ENCODE results near the gene ELAPOR1.
A peak's percentile ranks its signal among the peaks of the same experiment; 100 is the strongest.

ELAPOR1 gene

DNA sequence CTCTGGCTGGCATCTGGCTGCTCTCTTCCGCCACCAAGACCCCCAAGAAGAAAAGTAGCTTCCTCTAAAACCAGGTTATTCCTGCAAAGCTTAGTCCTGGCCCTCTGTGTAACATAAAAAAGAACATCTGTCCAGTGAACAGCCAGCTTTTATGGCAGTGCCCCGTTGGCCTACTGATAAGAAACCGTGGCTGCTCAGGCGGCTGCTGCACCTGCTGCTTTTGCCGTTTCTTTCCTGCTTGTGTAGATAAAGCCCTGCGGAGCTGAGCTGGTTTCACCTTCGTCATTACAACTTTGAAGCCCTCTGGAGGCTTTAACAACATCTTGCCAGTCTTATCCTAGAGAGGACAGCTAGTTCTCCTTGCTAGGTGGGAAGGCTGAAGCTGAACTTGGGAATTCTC, 20.5 kb downstream of the ELAPOR1 start:
- no peak overlapping the region for H3K14ac ChIP-seq (ENCODE audit: low read length)
- no peaks in the 10 kb centered on the region for H3K27me3 ChIP-seq (ENCODE audit: insufficient read depth, low read length)
- no peaks in the 10 kb centered on the region for H3K36me3 ChIP-seq (ENCODE audit: control insufficient read depth in 1 of 2, insufficient read depth in 2 of 2, low read length in 2 of 2)
- no peak overlapping the region for H3K23ac ChIP-seq (ENCODE audit: low read length)
- no peak overlapping the region for H2BK5ac ChIP-seq (ENCODE audit: low read depth, low read length, poor library complexity)
- H3K79me2 ChIP-seq (ENCODE audit: control insufficient read depth, insufficient read depth, low read length, poor library complexity) = no peaks in the 10 kb centered on the region
- H4K8ac ChIP-seq (ENCODE audit: low read depth, low read length) = no peak overlapping the region
- no peak overlapping the region for H4K91ac ChIP-seq (ENCODE audit: low read depth, low read length)
- H3K9me3 ChIP-seq (ENCODE audit: insufficient read depth, low read depth, low read length) = no peaks in the 10 kb centered on the region
- no peak overlapping the region for H3K4me2 ChIP-seq (ENCODE audit: low read length)
- WGBS (ENCODE audit: extremely low coverage, insufficient coverage, insufficient read length) = no CpG with 5 or more reads among the region's 7 CpGs
- no peaks in the 10 kb centered on the region for H3K79me1 ChIP-seq (ENCODE audit: low read length)
- no peak overlapping the region for H4K12ac ChIP-seq (ENCODE audit: low read depth, low read length)
- no peak overlapping the region for H2AFZ ChIP-seq (ENCODE audit: insufficient read depth, low read length, poor library complexity)
- H3K18ac ChIP-seq (ENCODE audit: low read length) = no peak overlapping the region
- H2BK120ac ChIP-seq (ENCODE audit: insufficient read depth, low read length, poor library complexity) = no peak overlapping the region
- H3K4me3 ChIP-seq (ENCODE audit: low read depth, low read length) = no peak overlapping the region
- H3K9ac ChIP-seq (ENCODE audit: low read length) = no peak overlapping the region
- H3K4ac ChIP-seq (ENCODE audit: low read depth, low read length) = no peak overlapping the region
- no peak overlapping the region for H3K27ac ChIP-seq (ENCODE audit: low read depth, low read length)
- no peak overlapping the region for H2BK12ac ChIP-seq (ENCODE audit: low read length)
- H3K4me1 ChIP-seq (ENCODE audit: control insufficient read depth in 1 of 2, insufficient read depth in 2 of 2, low read length in 2 of 2) = peaks cover 4 to 6% of the 10 kb centered on the region in 2 experiments
- no peak overlapping the region for H2AK5ac ChIP-seq (ENCODE audit: low read length)
- no peak for DNase-seq

DNA sequence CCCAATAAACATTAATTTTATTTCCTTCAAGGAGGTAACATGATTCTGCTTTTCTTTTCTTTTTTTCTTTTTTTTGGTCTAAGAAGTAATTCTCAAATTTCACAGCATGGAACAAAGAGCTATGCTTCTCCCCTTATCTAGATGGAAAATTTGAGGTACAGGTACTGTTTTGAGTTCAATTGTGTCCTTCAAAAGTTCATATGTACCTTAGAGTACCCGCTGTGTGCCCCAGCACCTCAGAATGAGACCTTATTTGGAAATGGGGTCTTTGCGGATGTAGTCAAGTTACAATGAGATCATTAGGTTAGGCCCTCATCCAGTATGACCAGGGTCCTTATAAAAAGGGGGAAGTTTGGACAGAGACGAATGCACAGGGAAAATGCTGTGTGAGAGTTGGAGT, 22.0 kb downstream of the ELAPOR1 start:
- H2BK12ac ChIP-seq (ENCODE audit: low read length) = no peak overlapping the region
- no peak overlapping the region for H3K9ac ChIP-seq (ENCODE audit: low read length)
- H3K79me2 ChIP-seq (ENCODE audit: control insufficient read depth, insufficient read depth, low read length, poor library complexity) = no peaks in the 10 kb centered on the region
- no peak overlapping the region for H2BK120ac ChIP-seq (ENCODE audit: insufficient read depth, low read length, poor library complexity)
- no peak overlapping the region for H3K23ac ChIP-seq (ENCODE audit: low read length)
- no peaks in the 10 kb centered on the region for H3K79me1 ChIP-seq (ENCODE audit: low read length)
- no peak overlapping the region for H3K4ac ChIP-seq (ENCODE audit: low read depth, low read length)
- H4K12ac ChIP-seq (ENCODE audit: low read depth, low read length) = no peak overlapping the region
- no peak overlapping the region for H4K8ac ChIP-seq (ENCODE audit: low read depth, low read length)
- H3K4me2 ChIP-seq (ENCODE audit: low read length) = no peak overlapping the region
- no CpG with 5 or more reads among the region's 3 CpGs for WGBS (ENCODE audit: extremely low coverage, insufficient coverage, insufficient read length)
- no peaks in the 10 kb centered on the region for H3K9me3 ChIP-seq (ENCODE audit: insufficient read depth, low read depth, low read length)
- no peak overlapping the region for H4K91ac ChIP-seq (ENCODE audit: low read depth, low read length)
- DNase-seq = no peak
- H2AK5ac ChIP-seq (ENCODE audit: low read length) = no peak overlapping the region
- no peak overlapping the region for H2BK5ac ChIP-seq (ENCODE audit: low read depth, low read length, poor library complexity)
- peaks cover 4 to 6% of the 10 kb centered on the region in 2 experiments for H3K4me1 ChIP-seq (ENCODE audit: control insufficient read depth in 1 of 2, insufficient read depth in 2 of 2, low read length in 2 of 2)
- no peak overlapping the region for H3K27ac ChIP-seq (ENCODE audit: low read depth, low read length)
- no peaks in the 10 kb centered on the region for H3K36me3 ChIP-seq (ENCODE audit: control insufficient read depth in 1 of 2, insufficient read depth in 2 of 2, low read length in 2 of 2)
- no peak overlapping the region for H3K4me3 ChIP-seq (ENCODE audit: low read depth, low read length)
- H3K14ac ChIP-seq (ENCODE audit: low read length) = no peak overlapping the region
- H3K27me3 ChIP-seq (ENCODE audit: insufficient read depth, low read length) = no peaks in the 10 kb centered on the region
- no peak overlapping the region for H2AFZ ChIP-seq (ENCODE audit: insufficient read depth, low read length, poor library complexity)
- no peak overlapping the region for H3K18ac ChIP-seq (ENCODE audit: low read length)

DNA sequence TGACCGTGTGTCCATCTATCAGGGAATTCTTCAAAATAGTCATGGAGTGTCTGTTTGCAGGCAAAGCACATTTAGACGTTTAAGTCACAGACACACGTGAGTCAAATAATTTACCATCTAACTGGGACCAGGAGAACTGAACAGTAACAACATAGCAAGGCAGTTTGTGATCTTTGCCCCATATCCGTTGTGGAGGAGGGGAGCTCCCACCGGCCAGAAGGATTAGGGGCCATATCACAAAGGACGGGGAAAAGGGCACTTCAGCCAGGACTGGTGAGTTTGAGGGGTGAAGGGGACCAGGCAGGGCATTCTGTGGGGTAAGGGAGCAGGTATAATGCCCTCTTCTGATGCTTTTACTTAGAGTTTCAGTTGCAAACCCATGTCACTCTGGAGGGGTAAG, 22.9 kb downstream of the ELAPOR1 start:
- no peak overlapping the region for H3K27ac ChIP-seq (ENCODE audit: low read depth, low read length)
- WGBS (ENCODE audit: extremely low coverage, insufficient coverage, insufficient read length) = no CpG with 5 or more reads among the region's 6 CpGs
- no peak overlapping the region for H3K9ac ChIP-seq (ENCODE audit: low read length)

DNA sequence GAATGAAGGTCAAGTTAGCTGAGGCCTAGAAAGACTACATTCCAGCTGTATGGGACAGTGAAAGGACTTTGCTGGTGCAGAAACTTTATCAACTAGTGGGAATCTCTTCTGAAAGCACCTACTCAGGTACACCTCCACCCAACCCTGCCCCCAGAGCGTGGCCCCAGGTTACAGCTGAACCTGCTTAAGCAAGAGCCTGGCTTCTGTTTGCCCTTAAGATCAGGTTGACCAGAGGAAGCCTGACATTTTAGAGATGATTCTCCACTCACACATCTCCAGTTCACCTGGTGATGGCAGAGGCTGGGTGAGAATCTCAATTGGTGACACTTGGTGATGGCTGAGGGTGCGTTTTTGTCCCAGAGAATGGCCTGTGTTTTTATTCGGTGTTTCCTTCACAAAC, 24.0 kb downstream of the ELAPOR1 start:
- no peaks in the 10 kb centered on the region for H3K79me2 ChIP-seq (ENCODE audit: control insufficient read depth, insufficient read depth, low read length, poor library complexity)
- no peak overlapping the region for H3K9ac ChIP-seq (ENCODE audit: low read length)
- no peaks in the 10 kb centered on the region for H3K36me3 ChIP-seq (ENCODE audit: control insufficient read depth in 1 of 2, insufficient read depth in 2 of 2, low read length in 2 of 2)
- no peak overlapping the region for H3K4me2 ChIP-seq (ENCODE audit: low read length)
- no peak overlapping the region for H3K27ac ChIP-seq (ENCODE audit: low read depth, low read length)
- no peak overlapping the region for H3K14ac ChIP-seq (ENCODE audit: low read length)
- H3K79me1 ChIP-seq (ENCODE audit: low read length) = no peaks in the 10 kb centered on the region
- no peak overlapping the region for H2BK5ac ChIP-seq (ENCODE audit: low read depth, low read length, poor library complexity)
- no peak overlapping the region for H3K4me3 ChIP-seq (ENCODE audit: low read depth, low read length)
- no peak overlapping the region for H4K91ac ChIP-seq (ENCODE audit: low read depth, low read length)
- H3K9me3 ChIP-seq (ENCODE audit: insufficient read depth, low read depth, low read length) = no peaks in the 10 kb centered on the region
- DNase-seq = peak; percentile 92 to 96
- WGBS (ENCODE audit: extremely low coverage, insufficient coverage, insufficient read length) = no CpG with 5 or more reads among the region's 3 CpGs
- H4K12ac ChIP-seq (ENCODE audit: low read depth, low read length) = no peak overlapping the region
- no peak overlapping the region for H3K18ac ChIP-seq (ENCODE audit: low read length)
- no peak overlapping the region for H4K8ac ChIP-seq (ENCODE audit: low read depth, low read length)
- H2BK12ac ChIP-seq (ENCODE audit: low read length) = no peak overlapping the region
- no peaks in the 10 kb centered on the region for H3K27me3 ChIP-seq (ENCODE audit: insufficient read depth, low read length)
- no peak overlapping the region for H2AFZ ChIP-seq (ENCODE audit: insufficient read depth, low read length, poor library complexity)
- H2BK120ac ChIP-seq (ENCODE audit: insufficient read depth, low read length, poor library complexity) = no peak overlapping the region
- H2AK5ac ChIP-seq (ENCODE audit: low read length) = no peak overlapping the region
- H3K4ac ChIP-seq (ENCODE audit: low read depth, low read length) = no peak overlapping the region
- H3K4me1 ChIP-seq (ENCODE audit: control insufficient read depth in 1 of 2, insufficient read depth in 2 of 2, low read length in 2 of 2) = peaks cover 4 to 6% of the 10 kb centered on the region in 2 experiments
- no peak overlapping the region for H3K23ac ChIP-seq (ENCODE audit: low read length)

More for the DNA sequence above, 22.9 kb downstream of the ELAPOR1 start:
- Histone ChIP-seq H2BK120ac (ENCODE audit: insufficient read depth, low read length, poor library complexity) (no peak overlapping the region), H3K4me2 (ENCODE audit: low read length) (no peak overlapping the region), H2AFZ (ENCODE audit: insufficient read depth, low read length, poor library complexity) (no peak overlapping the region), H3K14ac (ENCODE audit: low read length) (no peak overlapping the region), H3K23ac (ENCODE audit: low read length) (no peak overlapping the region), H3K4ac (ENCODE audit: low read depth, low read length) (no peak overlapping the region), H3K4me3 (ENCODE audit: low read depth, low read length) (no peak overlapping the region), H3K79me2 (ENCODE audit: control insufficient read depth, insufficient read depth, low read length, poor library complexity) (no peaks in the 10 kb centered on the region), H3K36me3 (ENCODE audit: control insufficient read depth in 1 of 2, insufficient read depth in 2 of 2, low read length in 2 of 2) (no peaks in the 10 kb centered on the region), H4K12ac (ENCODE audit: low read depth, low read length) (no peak overlapping the region), H2BK12ac (ENCODE audit: low read length) (no peak overlapping the region), H3K9me3 (ENCODE audit: insufficient read depth, low read depth, low read length) (no peaks in the 10 kb centered on the region), H3K18ac (ENCODE audit: low read length) (no peak overlapping the region), H2AK5ac (ENCODE audit: low read length) (no peak overlapping the region), H3K79me1 (ENCODE audit: low read length) (no peaks in the 10 kb centered on the region), H4K91ac (ENCODE audit: low read depth, low read length) (no peak overlapping the region), H4K8ac (ENCODE audit: low read depth, low read length) (no peak overlapping the region), H2BK5ac (ENCODE audit: low read depth, low read length, poor library complexity) (no peak overlapping the region), H3K4me1 (ENCODE audit: control insufficient read depth in 1 of 2, insufficient read depth in 2 of 2, low read length in 2 of 2) (peaks cover 4 to 6% of the 10 kb centered on the region in 2 experiments), H3K27me3 (ENCODE audit: insufficient read depth, low read length) (no peaks in the 10 kb centered on the region)
- DNase-seq = no peak
